ENCODE results near the gene CCN6. TPM values are rescaled to one million over a fixed set of nuclear protein-coding genes. Genes with fewer than 3 reads are reported as not detected.

Gene CCN6
- total and polyA plus RNA-seq, 4 donors = 0.54 TPM; not detected in 3

Other genes with a start within 250 kb of the CCN6 start
- 10 to 100 TPM; 12.3 to 27.0 TPM for gene FYN, start 180.7 kb upstream of the CCN6 start, total RNA-seq
- gene FYN, start 180.7 kb upstream of the CCN6 start, polyA plus RNA-seq = 10 to 100 TPM; 11.2 to 28.3 TPM
- 10 to 100 TPM in 1 of 2 donors, 1 to 10 TPM in 1; 9.6 to 45.4 TPM for gene TUBE1, start 33.4 kb downstream of the CCN6 start, total RNA-seq
- 10 to 100 TPM in 1 of 2 donors, 1 to 10 TPM in 1; 8.8 to 41.2 TPM for gene TUBE1, start 33.4 kb downstream of the CCN6 start, polyA plus RNA-seq
- gene FAM229B, start 33.5 kb downstream of the CCN6 start, total RNA-seq = 1 to 10 TPM; 1.8 to 3.9 TPM
- 10 to 100 TPM; 10.3 to 13.8 TPM for gene FAM229B, start 33.5 kb downstream of the CCN6 start, polyA plus RNA-seq
- 1 to 10 TPM; 4.5 to 6.0 TPM for gene LAMA4, start 200.5 kb downstream of the CCN6 start, total RNA-seq
- 1 to 10 TPM; 2.1 to 2.4 TPM for gene LAMA4, start 200.5 kb downstream of the CCN6 start, polyA plus RNA-seq

Measured in liver (tissue), 4 donors.